BJ (cell line): ENCODE data around the gene CNTN5. TPM values are rescaled to one million over a fixed set of nuclear protein-coding genes. Genes with fewer than 3 reads are reported as not detected.

Source experiments
- CTCF ChIA-PET: fragments of 350-600 bp; formaldehyde crosslinking; extraction: SDS; loops from one replicate; lab custom pipeline; 2021; ENCODE audit warnings: antibody characterized with exemption, inconsistent platforms; lab: Yijun Ruan, JAX
- POLR2A ChIA-PET: fragments of 300-600 bp; sonication (Branson Sonifier 250); formaldehyde crosslinking; extraction: SDS; loops from one replicate; lab custom pipeline; 2021; ENCODE audit warnings: antibody characterized with exemption; lab: Charles Lee
- DNase-seq: peaks from one replicate; pipeline ENCODE4 v3.0.0-alpha.2; 2011; ENCODE audit warnings: low read depth
- H3K27me3 ChIP-seq: 2 replicates; pipeline ENCODE4 v1.6.0; 2011; ENCODE audit warnings: low read length; ENCODE audit not compliant: control insufficient read depth, insufficient read depth
- H3K36me3 ChIP-seq: 2 replicates; pipeline ENCODE4 v1.5.1; 2011; ENCODE audit warnings: low read length; ENCODE audit not compliant: control insufficient read depth, insufficient read depth
- H3K4me3 ChIP-seq: 2 replicates; pipeline ENCODE4 v1.5.1; 2011; ENCODE audit warnings: low read depth, mild to moderate bottlenecking, control low read depth, low read length
- CTCF ChIP-seq: IDR thresholded peaks from 2 replicates; pipeline ENCODE4 v1.5.1; 2011; ENCODE audit warnings: low read depth, mild to moderate bottlenecking, control low read depth, inconsistent platforms, low read length, moderate library complexity; ENCODE audit not compliant: insufficient read depth
- polyA plus RNA-seq: library from polyadenylated mRNA; depleted of rRNA; stranded (reverse); fragments of >200 nt; gene quantifications from 2 replicates; pipeline ENCODE4 v1.2.3, GENCODE V29; 2011

CNTN5 gene
- polyA plus RNA-seq, 1 experiment = not detected

GRCh38 chr11:100203789-100204188, 1183.0 kb downstream of the CNTN5 start:
- ChIA-PET POLR2A (no interaction called here), CTCF (no interaction called here)
- no peak for TF ChIP-seq CTCF

DNA sequence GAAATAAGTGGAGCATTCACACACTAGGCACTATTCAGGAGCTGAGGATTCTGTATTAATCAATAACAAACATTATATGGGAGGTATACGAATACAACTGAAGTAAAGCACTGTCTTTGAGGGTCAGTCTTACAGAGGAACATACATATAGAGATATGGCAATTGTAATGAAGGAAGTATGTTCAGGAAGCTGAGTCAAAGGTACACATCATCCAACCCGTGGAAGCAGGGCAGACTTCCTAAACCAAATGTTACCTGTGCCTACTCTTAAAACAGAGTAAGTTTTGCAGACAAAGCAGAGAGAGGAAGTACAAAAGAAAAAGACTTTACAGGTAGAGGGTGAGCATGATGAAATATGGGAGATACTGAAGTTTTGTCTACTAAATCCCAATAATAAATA, 1185.2 kb downstream of the CNTN5 start:
- ChIA-PET POLR2A (no interaction called here), CTCF (no interaction called here)
- H3K4me3 ChIP-seq = no peak overlapping the region
- TF ChIP-seq CTCF = no peak
- DNase-seq = no peak
- no peaks in the 10 kb centered on the region for H3K36me3 ChIP-seq
- no peaks in the 10 kb centered on the region for H3K27me3 ChIP-seq

More at GRCh38 chr11:100203789-100204188, 1183.0 kb downstream of the CNTN5 start:
- H3K4me3 ChIP-seq = no peak overlapping the region
- H3K36me3 ChIP-seq = no peaks in the 10 kb centered on the region
- no peak for DNase-seq
- no peaks in the 10 kb centered on the region for H3K27me3 ChIP-seq

DNA sequence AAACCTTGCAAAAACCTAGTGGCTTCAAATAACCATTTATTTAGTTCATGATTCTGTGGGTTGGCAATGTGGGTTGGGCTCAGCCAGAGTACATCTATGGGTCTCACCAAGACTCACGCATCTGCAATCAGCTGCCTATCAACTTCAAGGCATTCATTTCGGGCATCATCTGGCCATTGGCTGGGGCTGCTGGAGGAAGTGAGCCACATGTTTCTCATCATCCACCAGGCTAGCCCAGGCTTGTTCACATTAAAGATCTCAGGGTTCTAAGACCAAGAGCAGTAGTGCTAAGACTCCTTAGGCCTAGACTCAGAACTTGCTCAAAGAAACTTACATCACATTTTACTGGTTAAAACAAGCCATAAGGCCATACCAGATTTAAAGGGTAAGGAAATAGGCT, 1187.5 kb downstream of the CNTN5 start:
- no peak for TF ChIP-seq CTCF
- Histone ChIP-seq H3K4me3 (no peak overlapping the region), H3K27me3 (no peaks in the 10 kb centered on the region), H3K36me3 (no peaks in the 10 kb centered on the region)
- DNase-seq = no peak
- ChIA-PET POLR2A (no interaction called here), CTCF (no interaction called here)

DNA sequence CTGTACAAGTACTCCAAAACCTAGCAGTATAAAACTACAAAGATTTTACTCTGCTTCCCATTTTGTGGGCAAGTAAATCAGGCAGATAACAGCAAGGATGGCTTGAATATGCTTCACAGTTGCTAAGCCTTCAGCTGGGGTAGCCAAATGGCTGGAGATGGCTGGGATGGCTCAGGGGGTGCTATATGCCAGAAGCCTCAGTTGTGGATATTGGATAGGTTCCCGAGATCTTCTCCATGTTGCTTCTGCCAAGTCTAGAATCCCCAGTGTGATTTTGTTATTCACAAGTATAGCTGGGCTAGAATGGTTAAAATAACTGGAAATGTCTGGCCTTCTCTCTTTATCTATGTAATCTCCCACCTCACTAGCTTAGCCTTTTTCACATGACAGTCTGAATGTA, 1194.0 kb downstream of the CNTN5 start:
- no peak for TF ChIP-seq CTCF
- ChIA-PET POLR2A (no interaction called here), CTCF (no interaction called here)
- Histone ChIP-seq H3K27me3 (no peaks in the 10 kb centered on the region), H3K36me3 (no peaks in the 10 kb centered on the region), H3K4me3 (no peak overlapping the region)
- no peak for DNase-seq

DNA sequence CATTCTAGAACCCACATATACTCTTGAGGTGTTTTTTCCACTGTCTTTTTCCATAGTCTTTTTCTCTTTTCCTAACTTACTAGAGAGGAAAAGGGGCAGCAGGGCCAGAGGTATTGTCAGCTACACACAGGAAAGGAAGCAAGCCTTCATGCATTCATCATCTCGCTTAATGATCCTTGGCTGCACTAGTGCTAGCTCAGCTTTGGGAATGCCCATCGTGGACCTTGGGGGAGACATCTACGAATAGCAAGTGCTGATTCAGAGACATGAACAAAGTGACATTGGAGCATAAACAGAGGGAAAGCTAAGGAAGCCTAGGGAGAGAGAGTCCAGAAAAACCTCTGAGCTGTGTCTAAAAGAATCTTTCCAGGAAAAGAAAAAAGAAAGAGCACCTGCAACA, 1200.1 kb downstream of the CNTN5 start:
- Histone ChIP-seq H3K36me3 (no peaks in the 10 kb centered on the region), H3K27me3 (no peaks in the 10 kb centered on the region), H3K4me3 (no peak overlapping the region)
- DNase-seq = no peak
- CTCF ChIA-PET = no interaction called here
- TF ChIP-seq CTCF = no peak
- POLR2A ChIA-PET = no interaction called here
